HFFc6 (cell line): ENCODE results near the gene SPEN. TPM values are rescaled to one million over a fixed set of nuclear protein-coding genes. Genes with fewer than 3 reads are reported as not detected.

Experiments used
- DNase-seq: peaks from one replicate; pipeline ENCODE4 v3.0.0-alpha.2; 2018
- H3K27ac Mint-ChIP-seq: 2 replicates; pipeline ENCODE4 v1.8.0; 2020; ENCODE audit warnings: mild to moderate bottlenecking, mixed read lengths
- H3K27me3 Mint-ChIP-seq: 2 replicates; pipeline ENCODE4 v1.8.0; 2021; ENCODE audit warnings: mild to moderate bottlenecking, moderate library complexity, mixed read lengths; ENCODE audit not compliant: insufficient read depth
- H3K36me3 Mint-ChIP-seq: 2 replicates; pipeline ENCODE4 v1.8.0; 2021; ENCODE audit warnings: low read depth, mixed read lengths
- H3K4me1 Mint-ChIP-seq: 2 replicates; pipeline ENCODE4 v1.8.0; 2020; ENCODE audit warnings: low read depth, mixed read lengths
- H3K4me3 Mint-ChIP-seq: 2 replicates; pipeline ENCODE4 v1.8.0; 2020; ENCODE audit warnings: mild to moderate bottlenecking, moderate library complexity, mixed read lengths
- H3K9me3 Mint-ChIP-seq: 2 replicates; pipeline ENCODE4 v1.8.0; 2020; ENCODE audit warnings: mild to moderate bottlenecking, mixed read lengths
- total RNA-seq, 6 experiments: library from RNA; stranded (reverse); fragmentation: NEBNext Ultra II Directional; extraction: Animal tissue kit (Norgen Biotek cat#: 25700); gene quantifications; 2 replicates in 1 of 6; 3 replicates in 5 of 6; pipeline ENCODE4 v1.2.3, GENCODE V29; 2021
- TF ChIP-seq, protein P1 (sequence below): fragments of 200-600 bp; sonication (generic); IDR thresholded peaks from 2 replicates; pipeline ENCODE4 v1.5.0; 2021; ENCODE audit warnings: antibody characterized with exemption, mild to moderate bottlenecking

Gene SPEN
- total RNA-seq, 6 experiments from 2014 or later: 25.7 to 30.2 (median 27.6) TPM

DNA sequence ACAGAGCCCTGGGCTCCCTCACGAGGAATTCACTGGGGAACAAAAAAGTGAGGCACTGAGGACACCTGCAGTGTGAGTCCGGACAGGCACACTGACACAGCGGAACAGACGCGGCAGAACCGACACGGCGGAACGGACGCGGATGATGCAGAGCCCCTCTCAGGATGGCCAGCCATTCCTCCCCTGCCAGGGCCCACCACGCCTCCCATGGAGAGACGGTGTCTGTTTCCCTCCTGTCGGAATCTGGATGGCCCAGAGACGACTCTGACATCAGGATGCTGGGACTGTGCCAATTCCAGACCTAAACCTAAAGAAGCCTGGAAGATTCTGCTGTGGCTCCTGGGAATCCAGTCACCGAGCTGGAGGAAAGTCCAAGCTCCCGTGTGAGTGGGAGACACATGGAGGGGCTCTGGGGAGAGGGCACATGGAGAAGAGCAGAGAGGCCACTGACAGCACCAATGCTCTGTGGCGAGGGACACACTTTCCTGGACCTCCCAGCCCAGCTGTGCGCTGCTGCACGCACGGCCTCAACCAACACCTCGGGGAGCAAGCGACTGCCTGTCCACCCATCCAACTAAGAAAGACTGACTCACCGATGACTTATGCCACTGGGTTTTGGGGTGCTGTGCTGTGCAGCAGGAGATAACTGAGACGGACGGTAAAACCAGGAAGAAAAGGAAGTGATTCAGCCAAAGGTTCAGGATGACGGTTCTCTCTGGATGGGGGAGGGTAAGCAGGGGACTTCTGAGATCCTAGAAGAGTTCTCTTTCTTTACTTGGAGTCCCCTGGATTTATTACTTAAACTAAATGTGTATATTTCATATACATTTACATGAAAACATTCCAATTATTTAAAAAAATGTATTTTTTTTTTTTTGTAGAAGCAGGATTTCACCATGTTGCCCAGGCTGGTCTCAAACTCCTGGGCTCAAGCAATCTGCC, 105.1 kb downstream of the SPEN start:
- TF ChIP-seq, protein P1, sequence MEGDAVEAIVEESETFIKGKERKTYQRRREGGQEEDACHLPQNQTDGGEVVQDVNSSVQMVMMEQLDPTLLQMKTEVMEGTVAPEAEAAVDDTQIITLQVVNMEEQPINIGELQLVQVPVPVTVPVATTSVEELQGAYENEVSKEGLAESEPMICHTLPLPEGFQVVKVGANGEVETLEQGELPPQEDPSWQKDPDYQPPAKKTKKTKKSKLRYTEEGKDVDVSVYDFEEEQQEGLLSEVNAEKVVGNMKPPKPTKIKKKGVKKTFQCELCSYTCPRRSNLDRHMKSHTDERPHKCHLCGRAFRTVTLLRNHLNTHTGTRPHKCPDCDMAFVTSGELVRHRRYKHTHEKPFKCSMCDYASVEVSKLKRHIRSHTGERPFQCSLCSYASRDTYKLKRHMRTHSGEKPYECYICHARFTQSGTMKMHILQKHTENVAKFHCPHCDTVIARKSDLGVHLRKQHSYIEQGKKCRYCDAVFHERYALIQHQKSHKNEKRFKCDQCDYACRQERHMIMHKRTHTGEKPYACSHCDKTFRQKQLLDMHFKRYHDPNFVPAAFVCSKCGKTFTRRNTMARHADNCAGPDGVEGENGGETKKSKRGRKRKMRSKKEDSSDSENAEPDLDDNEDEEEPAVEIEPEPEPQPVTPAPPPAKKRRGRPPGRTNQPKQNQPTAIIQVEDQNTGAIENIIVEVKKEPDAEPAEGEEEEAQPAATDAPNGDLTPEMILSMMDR: 0 out of 2 replicates have a peak, but pooled peaks have one; percentile 6
- Mint-ChIP-seq H3K36me3 (peaks cover 24% of the 10 kb centered on the region; the same call in 1 of the 2 replicates), H3K27ac (peak overlapping the region; percentile 100), H3K4me3 (peak overlapping the region; percentile 79), H3K4me1 (peaks cover 95% of the 10 kb centered on the region), H3K27me3 (no peaks in the 10 kb centered on the region; the same call in 1 of the 2 replicates), H3K9me3 (no peaks in the 10 kb centered on the region)
- DNase-seq: peak; percentile 99

DNA sequence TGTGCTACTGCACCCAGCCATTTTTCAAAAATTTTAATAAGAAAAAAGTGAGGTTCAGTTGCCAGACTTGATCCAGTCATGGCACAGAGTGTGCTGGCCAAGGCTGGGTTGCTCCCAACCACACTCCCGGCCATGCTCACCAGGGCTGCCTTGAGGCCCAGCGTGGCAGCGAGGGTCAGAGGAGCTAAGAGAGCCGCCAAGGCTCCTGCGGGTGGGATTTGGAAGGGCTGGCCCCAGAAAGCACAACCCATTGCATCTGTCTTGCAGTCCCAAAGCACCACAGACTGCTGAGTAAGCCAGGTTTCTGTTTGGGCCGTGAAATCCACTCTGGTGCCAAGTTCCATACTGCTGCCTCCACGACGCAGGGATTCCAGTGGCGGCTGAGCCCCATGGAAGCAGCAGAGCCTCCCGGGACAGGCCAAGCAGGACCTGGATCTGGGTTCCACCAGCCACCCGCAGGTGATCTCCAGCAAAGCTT, 105.8 kb downstream of the SPEN start:
- H3K27ac Mint-ChIP-seq: peak overlapping the region; percentile 100
- H3K4me1 Mint-ChIP-seq: peaks cover 96% of the 10 kb centered on the region
- no peaks in the 10 kb centered on the region for H3K9me3 Mint-ChIP-seq
- peak overlapping the region; percentile 15; the same call in 1 of the 2 replicates for H3K4me3 Mint-ChIP-seq
- TF ChIP-seq, protein P1: no peak
- DNase-seq: no peak
- H3K27me3 Mint-ChIP-seq: no peaks in the 10 kb centered on the region; the same call in 1 of the 2 replicates
- H3K36me3 Mint-ChIP-seq: peaks cover 17% of the 10 kb centered on the region; the same call in 1 of the 2 replicates

DNA sequence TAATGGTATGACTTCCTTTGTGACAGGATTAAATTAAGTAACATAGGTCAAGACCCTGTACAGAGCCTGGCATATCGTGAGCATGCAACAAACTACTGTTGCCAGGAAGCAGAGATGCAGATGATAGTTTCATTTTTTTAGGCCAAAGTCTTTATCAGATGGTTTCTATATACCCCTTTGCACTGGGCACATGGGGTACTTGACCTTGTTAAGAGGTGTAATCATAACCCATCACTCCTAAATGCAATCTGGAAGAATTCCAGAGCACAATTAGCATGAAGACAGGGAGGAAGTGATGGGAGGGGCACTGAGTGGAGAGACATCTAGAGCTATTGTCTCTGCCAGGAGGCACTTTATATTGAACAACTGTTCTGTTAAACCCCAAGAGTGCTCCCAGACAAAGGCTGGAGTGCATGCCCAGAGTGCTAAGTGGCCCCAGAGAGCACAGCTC, 106.3 kb downstream of the SPEN start:
- no peaks in the 10 kb centered on the region; the same call in 1 of the 2 replicates for H3K27me3 Mint-ChIP-seq
- TF ChIP-seq, protein P1: no peak

DNA sequence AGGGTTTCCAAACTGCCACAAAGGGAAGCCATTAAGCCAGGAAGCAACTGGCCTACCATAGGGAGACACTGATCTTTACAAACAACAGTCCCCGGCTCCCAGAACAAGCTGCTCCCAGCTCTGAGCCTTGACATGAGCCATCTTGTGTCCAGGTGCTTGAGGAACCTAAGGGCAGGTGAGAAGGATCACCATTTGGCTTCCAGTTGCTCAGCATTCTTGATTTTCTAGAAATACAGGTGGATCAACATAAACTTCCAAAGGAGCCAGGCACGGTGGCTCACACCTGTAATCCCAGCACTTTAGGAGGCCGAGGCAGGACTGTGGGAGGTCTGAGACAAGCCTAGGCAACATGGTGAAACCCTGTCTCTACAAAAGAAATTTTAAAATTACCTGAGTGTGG, 106.8 kb downstream of the SPEN start:
- Mint-ChIP-seq H3K36me3 (peaks cover 9% of the 10 kb centered on the region; the same call in 1 of the 2 replicates), H3K27ac (peak overlapping the region; percentile 100), H3K9me3 (no peaks in the 10 kb centered on the region), H3K4me1 (peaks cover 96% of the 10 kb centered on the region), H3K27me3 (no peaks in the 10 kb centered on the region; the same call in 1 of the 2 replicates), H3K4me3 (no peak overlapping the region)
- no peak for DNase-seq
- TF ChIP-seq, protein P1: no peak

More for the DNA sequence above, 106.3 kb downstream of the SPEN start:
- peak overlapping the region; percentile 100 for H3K27ac Mint-ChIP-seq
- H3K9me3 Mint-ChIP-seq: no peaks in the 10 kb centered on the region
- H3K4me1 Mint-ChIP-seq: peaks cover 96% of the 10 kb centered on the region
- H3K36me3 Mint-ChIP-seq: peaks cover 13% of the 10 kb centered on the region; the same call in 1 of the 2 replicates
- DNase-seq: no peak
- H3K4me3 Mint-ChIP-seq: peak overlapping the region; percentile 15; the same call in 1 of the 2 replicates

DNA sequence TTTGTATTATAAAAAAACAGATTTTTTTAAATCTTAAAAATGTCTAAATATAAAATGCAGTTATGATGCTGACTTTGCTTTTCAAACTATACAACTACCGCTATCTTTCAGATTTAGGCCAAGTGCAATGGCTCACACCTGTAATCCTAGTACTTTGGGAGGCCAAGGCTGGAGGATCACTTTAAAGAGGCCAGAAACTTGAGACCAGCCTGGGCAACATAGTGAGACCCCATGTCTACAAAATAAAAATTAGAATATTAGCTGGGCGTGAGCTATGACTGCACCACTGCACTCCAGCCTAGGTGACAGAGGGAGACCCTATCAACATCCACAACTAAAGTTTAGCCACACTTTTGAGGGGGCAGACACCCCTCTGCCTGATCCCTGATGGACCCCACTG, 108.0 kb downstream of the SPEN start:
- no peaks in the 10 kb centered on the region; the same call in 1 of the 2 replicates for H3K27me3 Mint-ChIP-seq
- H3K4me3 Mint-ChIP-seq: no peak overlapping the region
- TF ChIP-seq, protein P1: no peak
- H3K4me1 Mint-ChIP-seq: peaks cover 93% of the 10 kb centered on the region
- H3K36me3 Mint-ChIP-seq: peaks cover 9% of the 10 kb centered on the region; the same call in 1 of the 2 replicates
- H3K27ac Mint-ChIP-seq: peak overlapping the region; percentile 72
- no peak for DNase-seq
- H3K9me3 Mint-ChIP-seq: no peaks in the 10 kb centered on the region
